LNCAP (cell line): ENCODE data around the gene MYO3A.

Experiments
- TF ChIP-seq, protein P1 (sequence below): fragments of 450-650 bp; IDR thresholded peaks from 2 replicates; pipeline ENCODE4 v1.5.1; 2017; ENCODE audit warnings: mild to moderate bottlenecking

The MYO3A gene

DNA sequence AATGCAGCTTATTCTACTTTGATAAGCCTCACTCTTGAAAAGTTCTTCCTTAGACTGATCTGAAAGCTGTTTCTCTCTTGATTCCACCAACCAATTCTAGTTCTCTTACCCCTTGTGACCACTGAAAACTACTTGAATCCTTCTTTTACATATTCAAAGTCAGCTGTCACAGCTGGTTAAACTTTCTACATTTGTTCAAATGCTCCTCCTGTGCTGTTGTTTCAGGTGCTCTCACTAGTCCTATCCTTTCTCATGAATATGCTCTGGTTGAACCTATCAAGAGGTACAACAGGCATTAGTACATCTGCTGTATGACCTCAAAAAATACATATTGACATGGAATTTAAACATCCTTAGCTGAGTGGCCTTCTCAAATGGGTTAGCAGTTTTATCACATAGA lies 91.5 kb downstream of the MYO3A start:
- TF ChIP-seq, protein P1, sequence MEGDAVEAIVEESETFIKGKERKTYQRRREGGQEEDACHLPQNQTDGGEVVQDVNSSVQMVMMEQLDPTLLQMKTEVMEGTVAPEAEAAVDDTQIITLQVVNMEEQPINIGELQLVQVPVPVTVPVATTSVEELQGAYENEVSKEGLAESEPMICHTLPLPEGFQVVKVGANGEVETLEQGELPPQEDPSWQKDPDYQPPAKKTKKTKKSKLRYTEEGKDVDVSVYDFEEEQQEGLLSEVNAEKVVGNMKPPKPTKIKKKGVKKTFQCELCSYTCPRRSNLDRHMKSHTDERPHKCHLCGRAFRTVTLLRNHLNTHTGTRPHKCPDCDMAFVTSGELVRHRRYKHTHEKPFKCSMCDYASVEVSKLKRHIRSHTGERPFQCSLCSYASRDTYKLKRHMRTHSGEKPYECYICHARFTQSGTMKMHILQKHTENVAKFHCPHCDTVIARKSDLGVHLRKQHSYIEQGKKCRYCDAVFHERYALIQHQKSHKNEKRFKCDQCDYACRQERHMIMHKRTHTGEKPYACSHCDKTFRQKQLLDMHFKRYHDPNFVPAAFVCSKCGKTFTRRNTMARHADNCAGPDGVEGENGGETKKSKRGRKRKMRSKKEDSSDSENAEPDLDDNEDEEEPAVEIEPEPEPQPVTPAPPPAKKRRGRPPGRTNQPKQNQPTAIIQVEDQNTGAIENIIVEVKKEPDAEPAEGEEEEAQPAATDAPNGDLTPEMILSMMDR = no peak

DNA sequence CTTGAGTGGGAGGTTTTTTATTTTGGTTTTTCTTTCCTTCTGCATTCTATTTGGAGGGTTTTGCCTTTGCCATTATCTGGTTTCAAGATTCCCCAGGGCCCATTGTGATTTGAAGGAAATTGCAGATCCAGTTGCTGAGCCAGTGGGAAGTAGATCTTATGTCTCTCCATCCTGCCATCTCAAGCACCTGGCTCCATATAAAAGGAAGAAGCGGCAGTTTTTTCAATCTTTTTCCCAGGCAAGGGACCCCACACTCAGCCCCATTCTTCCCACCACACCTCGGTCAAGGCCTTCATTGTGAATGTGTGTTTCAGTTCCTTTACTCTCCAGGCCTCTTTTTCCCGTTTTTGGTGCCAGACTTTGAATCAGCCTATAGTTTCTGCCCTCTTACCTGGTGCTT lies 95.8 kb downstream of the MYO3A start:
- TF ChIP-seq, protein P1 = no peak

DNA sequence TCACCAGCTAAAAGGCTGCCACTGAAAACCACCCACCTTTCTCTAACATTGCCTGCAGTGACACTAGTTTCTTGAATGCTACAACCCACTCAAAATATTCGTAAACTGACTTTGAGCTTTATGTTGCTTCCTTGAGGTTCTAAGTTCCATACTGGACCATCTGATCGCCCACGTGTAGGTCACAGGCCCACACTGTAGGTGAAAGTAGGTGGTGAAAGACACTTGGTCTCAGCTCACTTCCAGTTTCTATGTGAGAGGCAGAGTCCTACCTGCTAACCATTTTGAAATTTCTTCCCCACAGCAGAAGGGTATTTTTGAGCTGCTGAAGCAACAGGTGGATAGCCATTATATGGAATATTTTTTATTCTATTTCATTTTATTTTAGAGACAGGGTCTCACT lies 97.3 kb downstream of the MYO3A start:
- TF ChIP-seq, protein P1 = no peak

DNA sequence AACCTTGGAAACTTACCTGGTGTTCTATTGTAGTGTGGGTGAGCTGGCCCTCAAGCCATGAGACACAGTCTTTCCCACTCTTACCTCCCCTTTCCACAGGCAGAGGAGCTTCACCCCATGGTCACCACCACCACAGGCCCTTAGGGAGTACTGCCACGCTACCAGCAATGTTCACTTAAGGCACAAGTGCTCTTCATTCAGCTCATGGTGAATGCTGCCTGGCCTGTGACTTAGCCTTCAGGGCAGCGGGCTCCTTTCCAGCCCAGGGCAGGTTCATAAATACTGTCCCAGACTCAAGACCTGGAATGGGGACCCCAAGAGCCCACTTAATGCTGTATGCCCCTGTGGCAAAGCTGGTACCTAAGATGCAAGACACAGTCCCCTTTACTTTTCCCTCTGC lies 109.4 kb downstream of the MYO3A start:
- TF ChIP-seq, protein P1 = no peak

DNA sequence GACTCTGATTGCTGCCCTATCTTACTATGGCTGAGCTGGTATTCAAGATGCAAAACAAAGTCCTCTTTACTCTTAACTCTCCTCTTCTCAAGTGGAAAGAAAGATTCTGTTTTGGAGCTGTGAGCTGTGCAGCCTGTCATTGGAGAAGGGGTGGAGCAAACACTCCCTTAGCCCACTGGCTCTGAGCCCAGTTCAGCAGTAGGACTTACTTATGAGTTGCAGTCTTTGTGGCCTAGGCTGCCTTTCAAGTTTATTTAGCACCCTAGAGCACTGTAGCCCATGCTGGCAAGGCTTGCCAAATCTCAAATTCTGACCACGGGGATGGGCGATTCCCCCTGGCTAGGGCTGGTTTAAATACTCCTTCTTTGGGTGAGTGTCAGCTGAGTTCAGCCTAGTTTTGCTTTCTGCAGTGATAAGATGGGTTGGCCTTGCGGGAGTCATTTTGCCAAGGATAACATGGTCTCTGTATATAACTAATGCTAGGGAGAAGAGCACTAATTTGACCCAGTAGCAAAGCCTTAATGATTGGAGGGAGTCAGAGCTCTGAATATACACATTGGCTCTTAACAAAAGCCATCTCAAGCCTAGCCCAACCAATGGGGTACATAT lies 110.2 kb downstream of the MYO3A start:
- TF ChIP-seq, protein P1 = no peak

DNA sequence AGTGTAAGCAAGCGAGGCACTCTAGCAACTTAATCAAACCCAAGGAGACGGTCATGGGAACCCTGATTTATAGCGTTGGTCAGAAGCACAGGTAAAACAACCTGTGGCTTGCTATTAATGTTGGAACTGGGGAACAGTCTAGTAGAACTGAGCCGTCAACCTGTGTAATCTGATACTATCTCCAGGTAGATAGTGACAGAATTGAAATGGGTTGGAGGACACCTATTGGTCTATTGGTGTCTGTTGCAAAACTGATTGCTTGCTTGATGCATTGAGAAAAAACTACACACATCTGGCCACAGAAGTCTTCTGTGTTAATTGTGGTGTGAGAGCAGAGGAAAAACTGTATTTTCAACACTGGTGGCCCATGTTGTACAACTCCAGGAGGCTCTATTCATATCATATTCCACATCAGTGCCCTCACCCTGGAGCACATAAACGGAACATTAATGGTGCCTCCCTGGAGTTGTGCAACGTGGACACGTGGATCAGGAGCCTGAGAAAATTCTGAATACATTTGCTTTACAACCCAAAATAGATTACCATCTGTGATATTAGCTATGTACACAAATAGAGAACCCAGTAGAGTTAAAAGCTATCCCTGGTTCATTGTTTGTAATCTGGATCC lies 112.2 kb downstream of the MYO3A start:
- TF ChIP-seq, protein P1 = no peak

DNA sequence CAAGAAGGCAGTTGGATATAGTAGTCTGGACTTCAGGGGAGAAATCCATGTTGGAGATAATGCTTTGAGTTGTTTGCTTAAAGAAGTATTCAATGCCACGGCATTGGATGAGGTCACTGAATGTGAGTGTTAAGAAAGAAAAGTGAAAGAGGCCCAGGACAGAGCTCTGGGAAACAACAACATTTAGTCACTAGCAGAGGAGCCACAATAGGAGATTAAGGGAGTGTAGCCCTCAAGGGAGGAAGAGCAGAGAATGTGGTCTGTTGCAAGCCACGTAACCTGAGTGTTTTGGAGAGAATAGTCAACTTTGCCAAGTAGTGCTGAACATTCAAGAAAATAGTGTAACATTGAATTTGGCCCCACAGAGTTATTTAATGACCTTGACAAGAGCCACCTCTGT lies 114.7 kb downstream of the MYO3A start:
- TF ChIP-seq, protein P1 = no peak

DNA sequence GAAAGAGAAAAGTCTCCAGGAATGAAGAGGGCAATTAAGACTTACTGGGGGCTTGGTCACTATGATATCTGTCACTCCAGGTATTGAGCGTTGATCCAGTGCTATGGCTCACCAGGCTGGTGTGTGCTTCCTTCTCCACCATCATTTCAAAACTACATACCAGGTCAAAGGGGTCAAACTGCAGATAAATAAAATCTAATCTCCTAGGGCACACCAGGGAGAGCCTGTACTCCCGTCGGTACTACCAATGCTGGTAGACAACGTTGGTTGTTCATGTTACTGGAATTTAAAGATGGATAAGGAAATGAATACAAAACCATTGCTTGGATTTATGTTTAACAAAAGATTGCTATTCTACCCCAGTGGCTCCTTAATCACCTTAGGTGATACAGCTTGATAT lies 118.3 kb downstream of the MYO3A start:
- TF ChIP-seq, protein P1 = no peak
